LoVo (cell line): ENCODE data around the gene PRKAR1A.
A peak's percentile ranks its signal among the peaks of the same experiment; 100 is the strongest.
"Not testable (repeated sequence)": the region's sequence is repeated elsewhere in the genome, so short reads cannot be mapped to it uniquely, and the experiment has no call there.

Experiments used
- DNase-seq: peaks from one replicate; pipeline ENCODE4 v3.0.0-alpha.2; 2016; ENCODE audit warnings: low spot score

Gene PRKAR1A

GRCh38 chr17:68512247-68512959 lies at the start of gene PRKAR1A:
TSS of gene PRKAR1A (plus strand) at chr17:68512430. CDS start at chr17:68515400, 2,970 bp downstream.
- peak; percentile 92 for DNase-seq

GRCh38 chr17:68463211-68464019 lies 48.8 kb upstream of the PRKAR1A start:
- no peak for DNase-seq

GRCh38 chr17:68468334-68468733 lies 43.9 kb upstream of the PRKAR1A start:
- no peak for DNase-seq

- no peak for DNase-seq
Measured at GRCh38 chr17:68468788-68469187, 43.4 kb upstream of the PRKAR1A start.

- DNase-seq = no peak
Measured at GRCh38 chr17:68470961-68471360, 41.3 kb upstream of the PRKAR1A start.

GRCh38 chr17:68480885-68481284 lies 31.3 kb upstream of the PRKAR1A start:
- DNase-seq = no peak

GRCh38 chr17:68482576-68483041 lies 29.6 kb upstream of the PRKAR1A start:
- no peak for DNase-seq

- no peak for DNase-seq
Measured at GRCh38 chr17:68484458-68484857, 27.8 kb upstream of the PRKAR1A start.

GRCh38 chr17:68489919-68490318 lies 22.3 kb upstream of the PRKAR1A start:
- DNase-seq = no peak

GRCh38 chr17:68491381-68492231 lies 20.6 kb upstream of the PRKAR1A start:
- no peak for DNase-seq

GRCh38 chr17:68492394-68493054 lies 19.7 kb upstream of the PRKAR1A start:
- DNase-seq = not testable (repeated sequence)

GRCh38 chr17:68495081-68495480 lies 17.1 kb upstream of the PRKAR1A start:
- no peak for DNase-seq

- DNase-seq = no peak
Measured at GRCh38 chr17:68497885-68498319, 14.3 kb upstream of the PRKAR1A start.

GRCh38 chr17:68498479-68499326 lies 13.5 kb upstream of the PRKAR1A start:
- no peak for DNase-seq

GRCh38 chr17:68499587-68499986 lies 12.6 kb upstream of the PRKAR1A start:
- no peak for DNase-seq

GRCh38 chr17:68501074-68501473 lies 11.2 kb upstream of the PRKAR1A start:
- no peak for DNase-seq

- no peak for DNase-seq
Measured at GRCh38 chr17:68505951-68506350, 6.3 kb upstream of the PRKAR1A start.

GRCh38 chr17:68507576-68507975 lies 4.7 kb upstream of the PRKAR1A start:
- no peak for DNase-seq

GRCh38 chr17:68509141-68510057 lies 2.8 kb upstream of the PRKAR1A start:
- no peak for DNase-seq

GRCh38 chr17:68511254-68511670 lies 968 bp upstream of the PRKAR1A start:
- DNase-seq = no peak
